AG08395 (cell line): ENCODE measurements around the gene CFH.
"Not testable (repeated sequence)": the region's sequence is repeated elsewhere in the genome, so short reads cannot be mapped to it uniquely, and the experiment has no call there.

ENCODE experiments used
- DNase-seq: peaks from one replicate; pipeline ENCODE4 v3.0.0; 2012; ENCODE audit warnings: mixed read lengths, low spot score

Gene CFH

DNA sequence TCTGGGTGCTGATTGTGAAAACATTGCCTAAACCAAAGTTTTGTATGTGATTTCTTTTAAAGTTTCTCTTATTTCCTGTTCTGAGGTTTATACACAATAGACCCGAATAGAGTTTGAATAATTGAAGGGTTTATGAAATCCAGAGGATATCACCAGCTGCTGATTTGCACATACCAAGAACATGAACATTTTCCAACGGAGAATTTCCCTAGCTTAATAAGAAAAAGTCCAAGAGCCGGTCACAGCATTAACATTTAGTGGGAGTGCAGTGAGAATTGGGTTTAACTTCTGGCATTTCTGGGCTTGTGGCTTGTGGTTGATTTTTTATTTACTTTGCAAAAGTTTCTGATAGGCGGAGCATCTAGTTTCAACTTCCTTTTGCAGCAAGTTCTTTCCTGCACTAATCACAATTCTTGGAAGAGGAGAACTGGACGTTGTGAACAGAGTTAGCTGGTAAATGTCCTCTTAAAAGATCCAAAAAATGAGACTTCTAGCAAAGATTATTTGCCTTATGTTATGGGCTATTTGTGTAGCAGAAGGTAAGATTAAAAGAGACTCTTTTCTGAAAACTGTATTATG is at the start of gene CFH:
Gene CFH, plus strand, starts transcription at position 407 of the 579 bp plus-strand sequence. Its CDS starts 75 bp downstream, at position 482.
- peak; percentile 45 for DNase-seq

DNA sequence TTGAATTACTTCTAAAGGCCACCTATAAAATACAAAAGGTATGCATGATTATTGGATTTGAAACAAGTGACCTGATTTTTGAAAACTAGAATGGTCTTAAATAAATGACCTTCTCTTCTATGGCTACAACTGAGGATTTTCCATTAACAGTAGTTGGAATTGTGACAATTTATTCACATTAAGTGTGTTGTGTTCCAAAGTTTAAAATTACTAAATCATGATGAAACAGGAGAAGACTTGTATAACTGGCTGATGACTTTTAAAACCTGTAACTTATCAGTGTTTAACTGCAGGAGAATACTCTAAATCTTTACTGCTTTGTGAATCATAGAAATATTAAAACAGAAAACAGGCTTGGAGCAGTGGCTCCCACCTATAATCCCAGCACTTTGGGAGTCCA is 48.2 kb upstream of the CFH start:
- no peak for DNase-seq

DNA sequence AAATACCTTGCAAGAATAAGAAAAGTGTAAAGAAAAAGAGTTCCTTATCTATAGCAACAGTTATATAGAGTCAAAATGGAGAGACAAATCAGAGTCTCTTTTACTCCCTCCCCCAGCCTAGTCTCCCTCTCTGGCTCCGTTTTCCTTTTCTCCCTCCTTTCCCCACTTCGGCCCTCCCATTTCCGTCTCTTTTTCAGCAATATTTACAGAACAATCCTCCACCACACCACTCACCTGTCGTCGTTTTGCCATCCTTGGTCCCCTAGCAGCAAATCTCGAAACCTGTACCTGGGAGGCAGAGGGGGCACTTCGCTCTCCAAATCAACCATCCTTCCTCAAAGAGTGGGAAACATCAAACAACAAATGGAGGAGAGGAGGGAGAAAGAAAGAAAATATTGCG is 43.9 kb upstream of the CFH start:
- no peak for DNase-seq

DNA sequence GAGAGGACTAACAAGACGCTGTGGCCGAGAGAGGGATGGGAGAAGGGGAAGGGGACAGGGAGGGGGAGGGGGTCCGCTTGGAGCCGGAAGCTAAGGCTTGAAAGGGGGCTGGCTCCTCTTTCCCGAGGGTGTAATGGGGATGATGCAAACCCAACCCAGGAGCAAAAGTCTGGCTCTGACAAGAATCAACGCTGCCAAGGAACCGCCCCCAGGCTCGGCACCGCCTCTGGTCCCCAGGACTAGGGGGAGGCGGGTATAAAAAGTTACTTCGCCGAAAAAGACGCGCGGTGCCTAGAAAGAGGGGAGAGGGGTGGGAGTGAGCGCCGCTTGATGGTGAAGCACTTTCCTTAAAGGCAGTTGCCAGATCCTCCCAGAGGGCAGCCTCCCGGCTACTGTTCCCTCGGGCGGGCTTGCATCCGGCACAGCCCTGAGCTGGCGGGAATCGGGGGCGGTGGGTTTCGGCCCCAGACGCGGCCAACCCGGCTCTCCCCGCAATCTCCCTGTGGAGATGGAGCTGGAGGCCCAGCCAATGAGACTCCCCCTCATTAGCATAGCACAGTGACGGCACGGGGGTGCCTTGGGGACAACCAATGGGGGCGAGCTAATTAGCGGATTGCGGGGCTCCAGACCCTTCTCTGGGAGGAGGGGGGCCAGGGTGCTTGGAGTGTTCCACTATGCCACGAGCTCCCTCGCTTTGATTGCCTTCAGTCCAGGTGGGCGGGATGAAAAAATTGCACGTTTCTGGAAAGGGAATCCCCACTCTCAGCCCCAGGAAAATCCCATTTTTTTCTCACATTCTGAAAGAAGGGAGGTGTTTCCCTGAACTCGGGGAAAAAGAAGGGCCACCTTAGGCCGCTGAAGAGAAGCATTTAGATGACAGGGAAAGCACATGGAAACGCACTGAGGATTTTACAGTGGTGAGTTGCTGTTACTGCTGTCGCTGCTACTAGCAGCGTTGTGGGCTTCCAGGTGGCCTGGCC is 43.2 kb upstream of the CFH start, which contains the start of gene KCNT2:
Gene KCNT2, minus strand, starts transcription at position 51 of the 980 bp plus-strand sequence. CDS start 131 bp downstream, outside the sequence.
- DNase-seq: peak; percentile 38

DNA sequence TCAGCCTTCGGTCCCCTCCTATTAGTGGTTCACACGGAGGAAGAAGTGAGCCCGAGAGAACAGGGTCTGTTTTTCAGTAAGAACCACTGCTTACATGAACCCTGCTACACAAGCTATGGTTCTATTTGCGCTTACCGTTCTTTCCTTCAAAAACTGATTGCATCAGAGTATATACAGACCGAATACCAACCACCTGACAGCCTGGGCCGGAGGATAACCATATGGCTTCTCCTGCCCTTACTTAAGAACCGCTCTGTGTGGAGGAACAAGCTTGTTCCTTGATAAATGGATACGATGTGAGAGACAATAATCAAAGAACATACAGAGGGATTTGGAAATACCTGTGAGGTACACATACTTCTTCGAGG is 42.5 kb upstream of the CFH start:
- DNase-seq: no peak

DNA sequence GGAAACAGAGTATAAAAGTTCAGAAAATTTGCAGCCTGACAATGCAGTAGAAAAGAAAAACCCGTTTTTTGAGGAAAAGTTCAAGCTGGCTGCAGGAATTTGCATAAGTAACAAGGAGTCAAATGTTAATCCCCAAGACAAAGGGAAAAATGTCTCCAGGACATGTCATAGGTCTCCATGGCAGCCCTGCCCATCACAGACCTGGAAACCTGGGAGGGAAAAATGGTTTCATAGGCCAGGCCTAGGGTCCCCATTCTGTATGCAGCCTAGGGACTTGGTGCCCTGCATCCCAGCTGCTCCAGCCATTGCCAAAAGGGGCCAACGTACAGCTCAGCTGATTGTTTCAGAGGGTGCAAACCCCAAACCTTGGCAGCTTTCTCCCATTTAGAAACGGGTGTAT is 40.0 kb upstream of the CFH start:
- no peak for DNase-seq

DNA sequence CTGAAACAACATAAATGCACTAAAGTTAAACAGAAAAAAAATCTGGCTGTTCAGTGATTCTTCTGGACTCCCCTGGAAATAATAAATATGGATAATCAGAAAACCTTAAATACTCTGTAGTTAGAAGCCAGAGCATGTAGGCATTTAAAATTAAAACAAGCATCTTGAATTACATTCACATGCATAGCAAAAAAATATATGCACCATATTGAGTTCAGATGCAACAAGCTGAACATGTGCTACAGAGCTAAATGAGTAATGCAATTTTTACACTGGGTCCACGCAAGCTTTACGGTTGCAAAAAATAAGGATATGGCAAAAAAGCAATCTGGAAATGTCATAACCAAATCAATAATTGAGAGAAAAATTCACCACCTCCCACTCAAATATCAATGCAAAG is 32.1 kb upstream of the CFH start:
- no peak for DNase-seq

DNA sequence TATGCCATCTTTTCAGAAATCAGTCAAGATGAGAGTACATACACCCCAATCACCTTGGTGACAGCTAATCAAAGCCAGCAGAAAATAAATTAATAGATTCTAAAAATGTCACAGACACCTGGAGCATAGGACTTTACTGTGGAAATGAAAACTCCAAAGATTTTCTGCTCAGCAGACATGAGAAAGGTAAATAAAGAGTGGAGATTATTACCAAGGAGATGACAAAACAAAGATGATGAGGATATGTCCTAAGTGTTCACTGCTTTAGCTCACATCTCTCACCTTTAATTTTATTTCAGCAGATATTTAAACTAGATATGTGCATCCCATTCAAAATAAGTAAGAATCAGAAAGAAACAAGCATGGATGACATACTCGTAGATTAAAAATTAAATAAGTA is 28.8 kb upstream of the CFH start:
- no peak for DNase-seq

DNA sequence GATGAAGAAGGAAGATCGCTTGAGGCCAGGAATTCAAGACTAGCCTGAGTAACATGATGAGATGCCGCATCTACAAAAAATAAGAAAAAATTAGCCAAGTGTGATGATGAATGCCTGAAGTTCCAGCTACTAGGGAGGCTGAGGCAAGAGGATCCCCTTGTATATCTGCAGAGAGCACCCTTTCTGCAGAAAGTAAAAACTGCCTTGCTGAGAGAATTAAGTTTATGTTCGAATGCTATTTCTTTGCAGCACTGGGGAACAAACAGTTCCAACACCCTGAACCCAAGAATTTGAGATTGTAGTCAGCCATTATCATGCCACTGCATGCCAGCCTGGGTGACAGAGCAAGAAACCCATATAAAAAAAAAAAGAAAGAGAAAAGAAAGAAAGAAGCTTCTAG is 23.0 kb upstream of the CFH start:
- no peak for DNase-seq

DNA sequence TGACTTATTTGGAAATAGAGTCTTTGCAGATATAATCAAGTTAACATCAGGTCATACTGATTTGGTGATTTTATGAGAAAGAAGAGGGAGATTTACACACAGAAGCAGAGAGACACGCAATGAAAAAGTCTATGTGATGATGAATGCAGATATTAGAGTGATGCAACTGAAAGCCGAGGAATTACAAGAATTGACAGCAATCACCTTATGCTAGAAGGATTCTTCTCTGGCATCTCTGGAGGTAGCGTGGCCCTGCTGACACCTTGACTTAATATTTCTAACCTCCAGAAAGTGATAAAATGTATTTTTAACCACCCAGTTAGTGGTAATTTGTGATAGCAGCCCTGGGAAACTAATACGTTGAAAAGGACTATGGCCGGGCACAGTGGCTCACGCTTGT is 14.2 kb upstream of the CFH start:
- no peak for DNase-seq

DNA sequence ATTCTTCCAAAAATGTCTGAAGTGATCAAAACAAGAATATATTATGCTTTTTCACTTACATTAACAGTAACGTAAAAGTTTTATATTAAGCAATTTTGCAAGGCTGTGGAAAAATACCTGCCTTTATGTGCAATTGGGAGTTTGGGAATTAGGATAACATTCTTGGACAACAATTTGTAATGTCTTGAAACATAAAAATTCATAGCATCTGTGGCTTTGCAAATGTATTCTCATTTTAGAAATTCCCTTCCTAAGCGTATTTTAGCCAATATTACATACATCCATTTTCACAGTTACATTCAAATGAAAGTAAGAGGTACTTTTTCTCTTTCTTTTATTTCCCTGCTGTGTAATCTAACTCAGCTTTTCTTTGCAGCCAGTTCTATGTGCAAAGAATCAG is 13.4 kb upstream of the CFH start:
- DNase-seq: no peak

DNA sequence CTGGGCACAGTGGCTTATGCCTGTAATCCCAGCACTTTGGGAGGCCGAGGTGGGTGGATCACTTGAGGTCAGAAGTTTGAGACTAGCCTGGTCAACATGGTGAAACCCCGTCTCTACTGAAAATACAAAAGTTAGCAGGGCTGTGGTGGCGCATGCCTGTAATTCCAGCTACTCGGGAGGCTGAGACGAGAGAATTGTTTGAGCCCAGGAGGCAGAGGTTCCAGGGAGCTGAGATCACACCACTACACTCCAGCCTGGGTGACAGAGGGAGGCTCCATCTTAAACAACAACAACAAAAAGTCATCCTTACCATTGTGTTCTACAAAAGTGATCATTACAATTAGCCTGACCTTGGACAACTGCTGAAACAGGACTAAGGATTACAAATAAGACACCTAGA is 12.6 kb upstream of the CFH start:
- DNase-seq: not testable (repeated sequence)

DNA sequence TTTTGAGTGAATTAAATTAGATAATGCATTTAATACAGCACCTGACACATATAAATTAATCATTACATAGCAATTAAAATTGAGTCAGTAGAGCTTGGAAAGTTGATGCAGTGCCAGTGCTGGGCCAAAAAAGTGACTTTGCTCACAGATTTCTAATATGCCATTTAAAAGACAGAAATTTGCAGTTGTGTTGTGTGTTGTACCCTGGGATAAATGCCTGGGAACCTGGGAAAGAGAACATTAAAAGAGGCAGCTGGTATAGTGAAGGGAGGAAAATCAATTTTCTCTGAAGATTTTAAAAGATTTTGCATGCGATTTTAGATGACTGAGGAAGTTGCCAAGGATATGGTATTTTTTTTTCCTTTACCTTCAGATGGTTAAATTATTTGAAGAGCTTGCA is 10.9 kb upstream of the CFH start:
- DNase-seq: no peak

DNA sequence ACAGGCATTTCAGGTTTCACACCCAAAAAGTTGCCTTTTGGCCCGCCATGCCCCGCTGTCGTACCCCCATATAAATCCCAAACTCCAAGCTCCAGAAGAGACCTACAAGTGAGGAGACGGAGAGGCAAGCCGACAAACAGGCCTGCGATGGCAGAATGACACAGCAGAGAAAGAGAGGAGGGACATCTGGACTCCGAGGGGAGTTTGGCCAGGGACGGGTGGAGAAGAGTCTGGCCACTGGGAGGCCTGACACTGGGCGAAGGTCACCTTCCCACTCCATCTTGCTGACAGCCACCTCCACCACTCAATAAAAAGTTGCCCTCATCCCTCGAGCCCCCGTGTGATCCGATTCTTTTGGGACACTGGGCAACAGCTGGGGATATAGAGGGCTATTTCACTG is 1.9 kb upstream of the CFH start:
- DNase-seq: no peak

DNA sequence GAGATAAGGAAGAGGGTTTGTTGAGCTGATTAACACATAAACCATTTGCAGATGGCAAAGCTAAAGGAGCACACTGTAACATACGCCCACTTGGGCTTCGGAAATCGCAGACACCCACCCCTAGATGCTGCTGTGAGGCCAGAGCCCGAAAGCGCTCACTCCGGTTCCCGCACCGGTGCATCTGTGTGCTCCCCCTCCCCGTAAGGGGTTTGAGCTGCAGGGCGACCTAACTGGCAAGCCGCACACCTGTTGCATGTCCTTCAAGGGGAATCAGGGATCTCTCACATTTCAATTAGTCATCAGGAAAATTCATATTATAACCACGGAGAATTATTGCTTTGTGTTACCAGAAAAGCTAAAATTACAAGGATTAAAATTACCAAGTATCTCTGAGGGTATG is 1.4 kb upstream of the CFH start:
- DNase-seq: no peak

DNA sequence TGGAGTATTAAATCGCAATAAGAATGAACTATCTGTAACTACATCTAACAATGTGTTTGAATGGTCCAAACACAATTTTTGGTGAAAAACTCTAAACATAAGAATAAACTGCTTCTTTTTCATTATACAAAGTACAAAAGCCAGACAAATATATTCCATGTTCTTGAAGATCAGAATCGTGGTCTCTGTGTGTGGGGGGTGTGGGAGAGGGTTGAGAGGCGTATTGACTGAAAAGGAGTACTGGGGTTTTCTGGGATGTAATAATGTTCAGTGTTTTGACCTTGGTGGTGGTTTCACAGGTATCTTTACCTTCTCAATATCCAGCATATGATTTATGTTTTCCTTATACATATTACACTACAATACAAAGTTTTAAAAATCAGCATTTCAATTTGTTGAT is 764 bp upstream of the CFH start:
- DNase-seq: no peak

DNA sequence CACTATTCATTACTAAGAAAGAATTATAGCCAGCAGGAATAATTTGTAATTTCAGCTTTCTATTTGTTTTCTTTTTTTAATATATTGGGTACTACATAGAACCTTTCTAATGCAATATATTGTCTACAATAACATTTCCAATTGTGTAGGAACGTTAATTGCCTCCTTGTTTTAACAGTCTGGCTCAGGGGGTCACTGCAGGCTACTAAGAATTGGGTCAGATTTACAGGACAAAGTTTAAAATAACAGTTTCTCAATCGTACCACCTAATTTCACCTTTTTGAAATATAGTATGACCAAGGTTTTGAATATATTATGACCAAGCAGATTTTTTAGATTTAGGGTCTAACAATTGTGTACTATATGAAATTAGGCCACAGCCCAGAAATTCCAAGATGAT is 2.4 kb downstream of the CFH start:
- no peak for DNase-seq

DNA sequence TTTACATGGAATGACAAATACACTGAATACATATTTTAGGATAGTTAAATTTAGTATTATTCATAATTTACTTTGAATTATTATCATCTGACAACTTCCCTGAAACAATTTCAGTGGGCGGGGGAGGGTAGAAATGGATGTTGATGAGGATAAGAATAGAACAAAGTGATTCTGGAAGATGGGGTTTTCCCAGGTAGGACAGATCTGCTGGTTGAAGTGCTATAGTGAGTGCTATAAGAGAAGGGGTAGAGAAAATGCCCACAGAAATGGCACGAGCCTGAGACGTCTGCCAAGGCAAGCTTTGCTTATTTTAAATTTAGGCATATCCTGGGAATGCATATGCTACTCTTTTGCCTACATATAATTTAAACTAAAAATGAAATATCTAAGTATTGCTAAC is 3.2 kb downstream of the CFH start:
- no peak for DNase-seq

DNA sequence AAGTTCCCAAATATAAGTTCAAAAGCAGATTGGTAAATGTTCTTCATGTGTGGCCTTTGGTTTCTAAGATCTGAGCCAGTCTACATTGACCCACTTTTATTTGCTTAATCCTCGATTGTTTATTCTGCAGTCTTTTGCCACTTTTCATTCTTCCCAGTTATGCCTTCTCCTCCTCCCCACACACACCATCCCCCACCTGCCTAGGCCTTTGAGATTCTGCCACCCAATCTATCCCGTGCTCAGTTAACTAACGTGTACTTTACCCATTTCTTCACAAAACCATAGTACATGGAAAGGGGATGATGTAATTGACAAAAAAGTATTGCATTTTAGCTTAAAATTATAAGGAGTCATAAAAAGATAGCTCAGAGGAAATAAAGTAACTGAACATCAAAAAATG is 3.7 kb downstream of the CFH start:
- DNase-seq: no peak

DNA sequence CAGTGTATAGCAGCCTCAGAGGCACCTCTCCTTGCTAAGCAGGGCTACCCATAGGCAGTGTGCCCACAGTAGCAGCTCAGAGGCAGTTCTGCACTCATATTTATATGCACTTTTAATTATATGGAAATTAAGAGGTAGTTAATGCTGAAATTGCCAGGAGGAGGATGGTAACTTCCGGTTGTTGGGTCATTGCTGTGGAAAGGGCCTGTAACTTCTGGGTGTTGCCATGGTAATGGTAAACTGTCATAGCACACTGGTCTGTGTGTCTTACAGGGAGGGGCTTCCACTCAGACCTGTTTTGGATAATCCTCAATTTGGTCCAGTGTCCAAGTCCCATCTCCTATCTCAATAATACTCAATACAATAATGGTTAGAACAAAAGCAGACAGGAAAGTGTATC is 7.6 kb downstream of the CFH start:
- no peak for DNase-seq

DNA sequence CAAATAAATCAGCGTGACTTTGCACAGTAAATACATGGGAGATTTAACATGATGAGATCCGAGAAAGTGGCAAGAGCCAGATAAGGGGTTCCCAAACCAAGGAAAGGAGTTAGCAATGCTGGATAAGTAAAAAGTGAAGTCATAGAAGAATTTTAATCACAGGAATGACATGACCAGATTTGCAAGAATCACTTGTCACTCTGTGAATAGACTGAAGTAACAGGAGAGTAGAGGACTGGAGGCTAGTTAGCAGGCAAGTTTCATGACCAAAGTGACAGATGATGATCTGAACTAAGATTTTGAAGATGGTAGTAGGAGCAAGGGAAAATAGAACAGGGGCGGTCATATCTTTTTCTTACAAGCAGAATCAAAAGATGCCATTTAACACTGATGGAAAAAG is 8.4 kb downstream of the CFH start:
- no peak for DNase-seq

DNA sequence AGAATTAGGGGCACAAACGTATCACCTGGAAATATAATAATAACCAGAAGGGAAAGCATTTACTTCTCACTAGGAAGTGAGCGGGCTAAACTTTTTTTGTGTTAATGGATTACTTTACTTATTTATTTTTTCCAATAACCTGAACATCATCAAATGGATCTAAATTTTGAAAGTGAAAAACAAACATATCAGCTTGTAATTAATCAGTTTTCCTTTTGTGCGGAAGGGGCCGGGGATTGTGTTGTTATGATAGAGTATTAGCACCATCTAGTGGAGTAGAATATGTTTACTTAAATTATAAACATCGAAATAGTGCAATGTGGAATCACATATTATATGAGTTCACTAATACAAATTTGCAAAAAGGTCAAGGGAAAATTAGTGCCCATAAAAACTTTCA is 9.0 kb downstream of the CFH start:
- DNase-seq: peak; percentile 56

DNA sequence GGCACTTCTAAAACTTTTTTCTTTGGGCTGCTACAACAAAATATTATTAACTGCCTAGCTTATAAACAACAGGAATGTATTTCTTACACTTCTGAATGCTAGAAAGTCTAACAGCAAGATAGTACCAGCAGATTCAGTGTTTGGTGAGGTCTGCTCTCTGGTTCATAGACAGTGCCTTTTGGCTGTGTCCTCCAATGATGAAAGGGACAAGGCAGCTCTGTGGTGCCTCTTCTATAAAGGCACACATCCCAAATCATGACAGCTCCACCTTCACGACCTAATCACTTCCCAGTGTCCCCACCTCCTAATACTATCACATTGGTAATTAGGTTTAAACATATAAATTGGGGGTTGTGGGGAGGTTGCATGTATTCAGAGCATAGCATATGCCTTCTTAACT is 9.5 kb downstream of the CFH start:
- no peak for DNase-seq

DNA sequence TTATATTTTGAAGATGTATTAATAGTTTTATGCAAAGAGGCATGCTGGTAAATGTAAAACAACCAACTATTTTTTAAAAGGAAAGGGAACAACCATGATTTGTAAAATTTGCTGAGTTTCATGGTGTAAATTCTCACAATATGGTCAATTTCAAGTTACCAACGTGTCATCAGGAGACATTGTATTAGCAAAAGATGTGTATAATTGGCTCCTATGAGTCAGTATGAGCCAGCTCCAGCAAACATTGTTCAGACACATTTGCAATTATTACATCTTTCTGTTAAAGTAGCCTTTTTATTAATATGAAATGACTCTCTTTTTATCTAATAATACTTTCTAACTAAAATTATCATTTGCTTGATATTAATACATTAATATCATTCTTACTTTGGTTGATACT is 15.3 kb downstream of the CFH start:
- no peak for DNase-seq
